Muscle of leg (tissue), 11 donors: ENCODE data around the gene IFNLR1. TPM values are rescaled to one million over a fixed set of nuclear protein-coding genes. Genes with fewer than 3 reads are reported as not detected.
A peak's percentile ranks its signal among the peaks of the same experiment; 100 is the strongest.

Source experiments
- DNase-seq: peaks from one replicate; pipeline ENCODE4 v3.0.0; 2013
- H3K27ac ChIP-seq: one replicate; pipeline ENCODE4 v1.5.1; 2013; ENCODE audit warnings: mild to moderate bottlenecking, low read length, control low read depth
- H3K27me3 ChIP-seq: one replicate; pipeline ENCODE4 v1.6.1; 2013; ENCODE audit warnings: low read length; ENCODE audit not compliant: control insufficient read depth, insufficient read depth
- H3K36me3 ChIP-seq: one replicate; pipeline ENCODE4 v1.6.1; 2013; ENCODE audit warnings: low read length; ENCODE audit not compliant: control insufficient read depth, insufficient read depth
- H3K4me1 ChIP-seq: one replicate; pipeline ENCODE4 v1.6.1; 2013; ENCODE audit warnings: low read length; ENCODE audit not compliant: control insufficient read depth, insufficient read depth
- H3K4me3 ChIP-seq: one replicate; pipeline ENCODE4 v1.5.1; 2013; ENCODE audit warnings: low read length, control low read depth
- H3K9me3 ChIP-seq: replicated peaks from 2 replicates; pipeline ENCODE4 v1.6.1; 2013; ENCODE audit warnings: low read depth, low read length; ENCODE audit not compliant: control insufficient read depth
- WGBS: methylation state at CpG from one replicate; pipeline ENCODE4 v1.1.5; 2013; ENCODE audit warnings: missing lambda C conversion rate; ENCODE audit not compliant: insufficient coverage; 5-methylcytosine and 5-hydroxymethylcytosine counted together
- polyA plus RNA-seq, 8 donors: library from polyadenylated mRNA; unstranded; fragments of 120-200 nt; gene quantifications; one replicate each; pipeline versions ENCODE4 v1.2.1 to v1.2.3, GENCODE V29; 2013; ENCODE audit warnings: inconsistent platforms in 1 of 8, low replicate concordance in 1 of 8; ENCODE audit not compliant: insufficient read length in 8 of 8, insufficient read depth in 1 of 8
- total RNA-seq: library from RNA; stranded (reverse); fragments of 120-200 nt; gene quantifications from one replicate; pipeline ENCODE4 v1.2.4, GENCODE V29; 2013

The IFNLR1 gene
- total and polyA plus RNA-seq, 9 donors, result 0.04 to 1.1 (median 0.17) TPM; not detected in 1

DNA sequence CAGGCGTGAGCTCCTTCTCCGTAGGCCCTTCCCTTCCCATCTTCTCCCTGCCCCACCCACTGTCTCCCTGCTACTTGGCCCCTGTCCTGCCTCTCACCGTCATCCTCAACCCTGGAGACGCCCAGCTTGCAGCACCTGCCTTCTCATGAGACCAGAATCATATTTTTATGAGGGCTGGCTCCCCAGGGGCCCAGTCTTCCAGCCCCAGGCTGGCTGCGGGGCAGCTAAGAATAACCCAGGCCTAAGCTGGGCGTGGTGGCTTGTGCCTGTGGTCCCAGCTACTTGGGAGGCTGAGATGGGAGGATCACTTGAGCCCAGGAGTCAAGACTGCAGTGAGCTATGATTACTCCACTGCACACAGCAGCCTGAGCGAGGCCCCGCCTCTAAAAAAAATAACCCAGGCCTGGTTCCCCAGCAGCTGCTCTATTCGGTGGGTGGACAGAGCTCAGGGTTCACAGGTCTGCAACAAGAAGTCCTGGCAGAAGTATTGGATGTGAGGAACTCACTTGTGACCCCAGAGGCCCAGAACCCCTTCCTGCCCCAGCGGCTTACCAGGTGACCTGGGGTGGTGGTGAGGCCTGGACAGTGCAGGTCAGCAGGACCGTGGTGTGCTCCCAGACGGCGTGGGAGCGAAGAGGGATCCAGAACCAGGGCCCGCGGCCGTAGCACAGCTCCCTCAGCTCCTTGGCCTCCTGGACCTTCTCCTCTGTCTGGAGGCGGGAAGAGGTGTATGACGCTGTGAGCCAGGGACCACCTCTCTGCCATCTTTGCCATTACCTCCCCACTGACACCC lies 81.5 kb downstream of the IFNLR1 start:
- peak overlapping the region; percentile 88 for H3K27ac ChIP-seq
- peak; percentile 52 for DNase-seq
- no peaks in the 10 kb centered on the region for H3K9me3 ChIP-seq
- H3K4me1 ChIP-seq, result peaks cover 88% of the 10 kb centered on the region
- no peak overlapping the region for H3K4me3 ChIP-seq
- 79% methylated on average over 16 of the region's 19 CpGs for WGBS
- H3K36me3 ChIP-seq, result peaks cover 32% of the 10 kb centered on the region
- H3K27me3 ChIP-seq, result no peaks in the 10 kb centered on the region

DNA sequence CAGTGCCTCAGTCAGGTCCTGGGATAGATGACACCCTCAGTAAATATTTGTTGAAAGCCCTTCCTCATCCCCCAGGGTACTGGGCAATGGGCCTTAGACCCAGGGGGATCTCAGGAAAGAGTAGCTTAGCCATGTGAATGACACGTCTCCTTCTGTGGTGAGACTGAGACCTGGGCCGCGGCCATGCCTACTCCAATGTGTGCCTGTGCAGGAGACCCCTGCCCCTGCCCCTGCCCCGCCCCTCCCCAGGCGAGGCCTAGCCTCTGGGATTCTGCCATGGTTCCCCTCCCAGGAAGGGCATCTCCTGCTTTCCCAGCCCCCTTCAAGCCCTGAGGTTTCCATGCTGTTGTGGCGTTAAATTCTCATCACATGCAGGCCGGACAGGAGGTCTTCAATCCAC lies 82.2 kb downstream of the IFNLR1 start:
- Histone ChIP-seq H3K4me1 (peaks cover 88% of the 10 kb centered on the region), H3K27ac (peak overlapping the region; percentile 88), H3K9me3 (no peaks in the 10 kb centered on the region), H3K4me3 (no peak overlapping the region), H3K36me3 (peaks cover 32% of the 10 kb centered on the region), H3K27me3 (no peaks in the 10 kb centered on the region)
- no peak for DNase-seq
- WGBS, result 83% methylated on average over 5 of the region's 7 CpGs

Other genes with a start within 250 kb of the IFNLR1 start
- gene PNRC2, start 227.5 kb downstream of the IFNLR1 start, total RNA-seq, result 82.9 TPM
- 100 to 1,000 TPM in 7 of 8 donors, 10 to 100 TPM in 1; 98.3 to 131 (median 109) TPM for gene PNRC2, start 227.5 kb downstream of the IFNLR1 start, polyA plus RNA-seq
- 77.4 TPM for gene SRSF10, start 207.0 kb downstream of the IFNLR1 start, total RNA-seq
- gene SRSF10, start 207.0 kb downstream of the IFNLR1 start, polyA plus RNA-seq, result 100 to 1,000 TPM in 6 of 8 donors, 10 to 100 TPM in 2; 92.8 to 141 (median 111) TPM
- 302 TPM for gene MYOM3, start 75.2 kb downstream of the IFNLR1 start, total RNA-seq
- gene MYOM3, start 75.2 kb downstream of the IFNLR1 start, polyA plus RNA-seq, result 100 to 1,000 TPM; 255 to 555 (median 374) TPM
- gene IL22RA1, start 44.1 kb downstream of the IFNLR1 start, total RNA-seq, result not detected
- 1 to 10 TPM in 1 of 8 donors, under 1 TPM in 5, not detected in 2; 0.05 to 3.2 (median 0.56) TPM for gene IL22RA1, start 44.1 kb downstream of the IFNLR1 start, polyA plus RNA-seq
- 0.09 TPM for gene GRHL3, start 132.1 kb upstream of the IFNLR1 start, total RNA-seq
- 1 to 10 TPM in 1 of 8 donors, under 1 TPM in 5, not detected in 2; 0.05 to 7.7 (median 0.10) TPM for gene GRHL3, start 132.1 kb upstream of the IFNLR1 start, polyA plus RNA-seq
- 1.4 TPM for gene STPG1, start 226.5 kb upstream of the IFNLR1 start, total RNA-seq
- gene STPG1, start 226.5 kb upstream of the IFNLR1 start, polyA plus RNA-seq, result 1 to 10 TPM in 6 of 8 donors, under 1 TPM in 2; 0.94 to 2.5 (median 1.6) TPM
- 4.9 TPM for gene NIPAL3, start 228.5 kb upstream of the IFNLR1 start, total RNA-seq
- 1 to 10 TPM; 3.2 to 5.9 (median 4.6) TPM for gene NIPAL3, start 228.5 kb upstream of the IFNLR1 start, polyA plus RNA-seq